GM12878 (cell line): ENCODE measurements around the gene F13A1. TPM values are rescaled to one million over a fixed set of nuclear protein-coding genes. Genes with fewer than 3 reads are reported as not detected.

ENCODE experiments used
- ATAC-seq: fragments of 200-7000 bp; cut with Tn5 transposase; 3 replicates; pipeline ENCODE4 v1.9.1; 2020; ENCODE audit warnings: mild to moderate bottlenecking, moderate library complexity
- BruUV-seq: library from RNA; stranded (reverse); fragments of 400-500 nt; replicated peaks from 2 replicates; lab custom pipeline; 2021; lab: Mats Ljungman, UMichigan
- CTCF ChIA-PET: fragments of 300-600 bp; sonication (Branson Sonifier 250); formaldehyde crosslinking; extraction: SDS; loops from one replicate; lab custom pipeline; 2021; ENCODE audit warnings: inconsistent platforms; lab: Yijun Ruan, JAX
- POLR2A ChIA-PET: fragments of 350-600 bp; formaldehyde crosslinking; extraction: SDS; loops from one replicate; lab custom pipeline; 2021; ENCODE audit warnings: inconsistent platforms; lab: Charles Lee
- RAD21 ChIA-PET: fragments of 300-600 bp; sonication (Branson Sonifier 250); formaldehyde crosslinking; loops from one replicate; lab custom pipeline; 2023; ENCODE audit warnings: antibody characterized with exemption; ENCODE audit not compliant: unreplicated experiment; lab: Charles Lee
- SMC1A ChIA-PET: fragments of 300-600 bp; sonication (Branson Sonifier 250); formaldehyde crosslinking; loops from one replicate; lab custom pipeline; 2023; ENCODE audit not compliant: unreplicated experiment, uncharacterized antibody; lab: Charles Lee
- DNase-seq: peaks from one replicate; pipeline ENCODE4 v3.0.0-alpha.2; 2011; ENCODE audit warnings: low read depth, low spot score
- FAIRE-seq: peaks from 3 replicates; lab custom pipeline; 2011; peaks lifted over from hg19 to GRCh38; lab: Jason Lieb, UNC
- H2AFZ ChIP-seq: 2 replicates; pipeline ENCODE4 v1.6.0; 2011; ENCODE audit warnings: low read depth, low read length, control low read depth; ENCODE audit not compliant: control insufficient read depth
- H3K27ac ChIP-seq: 2 replicates; pipeline ENCODE4 v1.5.1; 2011; ENCODE audit warnings: control low read depth; ENCODE audit not compliant: control insufficient read depth, insufficient read depth
- H3K27me3 ChIP-seq, 2 experiments: replicated peaks in 1 of 2; 2 replicates each; pipeline versions ENCODE4 v1.6.0 to v1.6.1; 2011; ENCODE audit warnings: low read length in 1 of 2; ENCODE audit not compliant: control insufficient read depth in 2 of 2, insufficient read depth in 2 of 2
- H3K36me3 ChIP-seq, 2 experiments: 2 replicates each; pipeline ENCODE4 v1.5.1; 2011; ENCODE audit warnings: low read length in 1 of 2; ENCODE audit not compliant: control insufficient read depth in 2 of 2, insufficient read depth in 2 of 2
- H3K4me1 ChIP-seq: 2 replicates; pipeline ENCODE4 v1.6.1; 2011; ENCODE audit warnings: mild to moderate bottlenecking, low read length, moderate library complexity, mixed read lengths; ENCODE audit not compliant: control insufficient read depth, insufficient read depth
- H3K4me2 ChIP-seq: 2 replicates; pipeline ENCODE4 v1.6.0; 2011; ENCODE audit warnings: control low read depth; ENCODE audit not compliant: control insufficient read depth, insufficient read depth
- H3K4me3 ChIP-seq: fragments of 200-600 bp; sonication (generic); 2 replicates; pipeline ENCODE4 v1.5.1; 2016
- H3K79me2 ChIP-seq: 2 replicates; pipeline ENCODE4 v1.6.0; 2011; ENCODE audit warnings: low read length; ENCODE audit not compliant: control insufficient read depth, insufficient read depth
- H3K9ac ChIP-seq: 2 replicates; pipeline ENCODE4 v1.8.0; 2011; ENCODE audit warnings: low read length, control low read depth, mixed read lengths; ENCODE audit not compliant: control insufficient read depth, insufficient read depth
- H3K9me3 ChIP-seq: replicated peaks from 3 replicates; pipeline ENCODE4 v1.5.1; 2011; ENCODE audit warnings: mild to moderate bottlenecking, low read length; ENCODE audit not compliant: control insufficient read depth, insufficient read depth
- H4K20me1 ChIP-seq: 2 replicates; pipeline ENCODE4 v1.6.0; 2011; ENCODE audit not compliant: control insufficient read depth, insufficient read depth
- ASH2L ChIP-seq: fragments of 300-600, 200-600 bp; sonication (generic); IDR thresholded peaks from 2 replicates; pipeline ENCODE4 v1.6.1; 2017; ENCODE audit warnings: low read depth, mild to moderate bottlenecking, borderline replicate concordance
- CBFB ChIP-seq: IDR thresholded peaks from 2 replicates; pipeline ENCODE4 v1.6.1; 2016; ENCODE audit warnings: antibody characterized with exemption, low read depth
- CEBPB ChIP-seq, 2 experiments: fragments of 150-350 bp in 1 of 2; IDR thresholded peaks; 2 replicates each; pipeline ENCODE4 v1.6.1; 2012 to 2014; ENCODE audit warnings: low read depth in 2 of 2, low read length in 2 of 2, borderline replicate concordance in 1 of 2, inconsistent platforms in 1 of 2
- FOXK2 ChIP-seq: fragments of 450-650 bp; IDR thresholded peaks from 2 replicates; pipeline ENCODE4 v1.6.1; 2017; ENCODE audit warnings: mild to moderate bottlenecking, moderate library complexity
- HDAC6 ChIP-seq: fragments of 200-600 bp; sonication (generic); IDR thresholded peaks from one replicate; pipeline ENCODE4 v1.8.0; 2017; ENCODE audit warnings: antibody characterized with exemption; ENCODE audit not compliant: unreplicated experiment
- KAT2A ChIP-seq: conservative IDR thresholded peaks from 2 replicates; pipeline ENCODE4 v1.6.1; 2011; ENCODE audit warnings: low read depth, low read length; ENCODE audit not compliant: control insufficient read depth
- MEF2B ChIP-seq: fragments of 450-650 bp; IDR thresholded peaks from 2 replicates; pipeline ENCODE4 v1.6.1; 2018; ENCODE audit warnings: mild to moderate bottlenecking, moderate library complexity; ENCODE audit not compliant: partially characterized antibody, poor library complexity, severe bottlenecking
- MYB ChIP-seq: fragments of 150-350 bp; IDR thresholded peaks from 2 replicates; pipeline ENCODE4 v1.6.1; 2014; ENCODE audit warnings: mild to moderate bottlenecking, low read depth, low read length, borderline replicate concordance
- MYC ChIP-seq: IDR thresholded peaks from 2 replicates; pipeline ENCODE4 v1.6.1; 2011; ENCODE audit warnings: mild to moderate bottlenecking, low read length, moderate library complexity, inconsistent platforms; ENCODE audit not compliant: insufficient read depth, insufficient replicate concordance, insufficient read length, severe bottlenecking
- NFYA ChIP-seq: IDR thresholded peaks from 2 replicates; pipeline ENCODE4 v1.6.1; 2011; ENCODE audit warnings: low read depth, mild to moderate bottlenecking, low read length, improper control_type of control experiment, borderline replicate concordance
- RB1 ChIP-seq: fragments of 450-650 bp; formaldehyde crosslinking; IDR thresholded peaks from 2 replicates; pipeline ENCODE4 v1.6.1; 2017; ENCODE audit warnings: mild to moderate bottlenecking, borderline replicate concordance
- SIN3A ChIP-seq: IDR thresholded peaks from 2 replicates; pipeline ENCODE4 v1.6.1; 2012; ENCODE audit warnings: low read depth, low read length, improper control_type of control experiment
- SP1 ChIP-seq: IDR thresholded peaks from one replicate; pipeline ENCODE4 v1.6.1; 2011; ENCODE audit warnings: low read depth, low read length
- SREBF2 ChIP-seq: IDR thresholded peaks from 2 replicates; pipeline ENCODE4 v1.6.1; 2012; ENCODE audit warnings: mild to moderate bottlenecking, low read length
- SUPT20H ChIP-seq: IDR thresholded peaks from 2 replicates; pipeline ENCODE4 v1.6.1; 2011; ENCODE audit warnings: low read depth, mild to moderate bottlenecking, low read length, moderate library complexity, borderline replicate concordance; ENCODE audit not compliant: control insufficient read depth
- TCF7 ChIP-seq: IDR thresholded peaks from 2 replicates; pipeline ENCODE4 v1.6.1; 2014; ENCODE audit warnings: antibody characterized with exemption, borderline replicate concordance
- ZBTB4 ChIP-seq: fragments of 450-650 bp; formaldehyde crosslinking; IDR thresholded peaks from 2 replicates; pipeline ENCODE4 v1.4.0; 2022; ENCODE audit warnings: mild to moderate bottlenecking, moderate library complexity
- WGBS: methylation state at CpG from one replicate; pipeline ENCODE4 v1.1.6; 2016; ENCODE audit warnings: low lambda C conversion rate; ENCODE audit not compliant: insufficient replicate concordance, insufficient coverage; ENCODE audit errors: missing lambda C conversion rate; 5-methylcytosine and 5-hydroxymethylcytosine counted together
- in situ Hi-C: fragments of 300-500 bp; cut with MboI; formaldehyde crosslinking; loops from 9 replicates; pipeline ENCODE4 v1.14.3; 2018; ENCODE audit warnings: mixed read lengths
- intact Hi-C: fragments of 100-400 bp; cut with micrococcal nuclease; formaldehyde crosslinking; loops from one replicate; pipeline ENCODE4 v1.14.2; 2022; ENCODE audit not compliant: unreplicated experiment
- polyA plus RNA-seq, 11 experiments: library from polyadenylated mRNA; depleted of rRNA in 4 of 11; unstranded in 6 of 11; stranded (reverse) in 5 of 11; fragments of >200 nt; fragmentation: Nextera tagmentation in 4 of 11; fragmentation: Illumina TruSeq in 1 of 11; extraction: Ambion mirVana in 4 of 11; extraction: Trizol in 1 of 11; gene quantifications; 1 replicate in 1 of 11; 2 replicates in 10 of 11; pipeline versions ENCODE4 v1.2.1 to v1.2.3, GENCODE V29; 2011 to 2016; ENCODE audit warnings: inconsistent platforms in 2 of 11, missing spikeins in 2 of 11, low read depth in 1 of 11
- total RNA-seq, 4 experiments: library from RNA; depleted of rRNA in 3 of 4; stranded (reverse); fragments of >200 nt in 3 of 4; fragmentation: Illumina TruSeq in 1 of 4; extraction: Trizol in 1 of 4; gene quantifications; 2 replicates each; pipeline versions ENCODE4 v1.2.1 to v1.2.3, GENCODE V29; 2013 to 2021

The F13A1 gene
- total and polyA plus RNA-seq, 10 of the 15 experiments (the other 5 are each of a cell fraction or from before 2014, with no cell fraction given), result 0.48 to 1.8 (median 1.0) TPM

GRCh38 chr6:6365242-6365641, 44.8 kb upstream of the F13A1 start:
- TF ChIP-seq ASH2L (no peak), MEF2B (no peak), ZBTB4 (CRISPR knock-in tag) (no peak), FOXK2 (no peak), SP1 (no peak), RB1 (no peak), HDAC6 (no peak), KAT2A (no peak), NFYA (no peak), SUPT20H (no peak), MYC (no peak), MYB (no peak), SREBF2 (no peak), TCF7 (no peak), CBFB (no peak), CEBPB (IDR thresholded peaks at IDR 0.05; ENCODE audit: borderline replicate concordance in 1 of 2, low read depth in 2 of 2, low read length in 2 of 2) (no peak), SIN3A (no peak)
- ATAC-seq (no peak), DNase-seq (no peak), FAIRE-seq (no peak)
- Histone ChIP-seq H3K27me3 (no peaks in the 10 kb centered on the region), H3K9ac (no peak overlapping the region), H4K20me1 (no peaks in the 10 kb centered on the region), H3K4me3 (no peak overlapping the region), H3K4me2 (no peak overlapping the region), H2AFZ (no peak overlapping the region), H3K27ac (no peak overlapping the region), H3K79me2 (no peaks in the 10 kb centered on the region), H3K9me3 (no peaks in the 10 kb centered on the region; the same call in 2 of the 3 replicates), H3K4me1 (no peaks in the 10 kb centered on the region), H3K36me3 (peaks cover 2 to 3% of the 10 kb centered on the region in 2 experiments; a peak in 2 of 4 replicates)
- 97% methylated on average over 4 of the region's 4 CpGs for WGBS
- ChIA-PET CTCF (no interaction called here), RAD21 (interaction anchor here (0.6 kb wide), 1 partner anchor 24 kb away, joined by 3 read pairs; no protein-coding TSS in a partner anchor), SMC1A (interaction anchor here (1.2 kb wide), 2 partner anchors 9 to 22 kb away, joined by 3 to 5 read pairs; no protein-coding TSS in a partner anchor), POLR2A (no interaction called here)
- intact Hi-C loops, result no loop called here
- BruUV-seq, result no TSS peak
- in situ Hi-C loops, result no loop called here
